HG03439 (cell line): ENCODE measurements around the gene FSTL5.

Source experiments
- ATAC-seq: cut with Tn5 transposase; IDR thresholded peaks from one replicate; pipeline ENCODE4 v1.9.1; 2021; ENCODE audit warnings: mild to moderate bottlenecking, moderate library complexity; ENCODE audit not compliant: unreplicated experiment

Gene FSTL5

DNA sequence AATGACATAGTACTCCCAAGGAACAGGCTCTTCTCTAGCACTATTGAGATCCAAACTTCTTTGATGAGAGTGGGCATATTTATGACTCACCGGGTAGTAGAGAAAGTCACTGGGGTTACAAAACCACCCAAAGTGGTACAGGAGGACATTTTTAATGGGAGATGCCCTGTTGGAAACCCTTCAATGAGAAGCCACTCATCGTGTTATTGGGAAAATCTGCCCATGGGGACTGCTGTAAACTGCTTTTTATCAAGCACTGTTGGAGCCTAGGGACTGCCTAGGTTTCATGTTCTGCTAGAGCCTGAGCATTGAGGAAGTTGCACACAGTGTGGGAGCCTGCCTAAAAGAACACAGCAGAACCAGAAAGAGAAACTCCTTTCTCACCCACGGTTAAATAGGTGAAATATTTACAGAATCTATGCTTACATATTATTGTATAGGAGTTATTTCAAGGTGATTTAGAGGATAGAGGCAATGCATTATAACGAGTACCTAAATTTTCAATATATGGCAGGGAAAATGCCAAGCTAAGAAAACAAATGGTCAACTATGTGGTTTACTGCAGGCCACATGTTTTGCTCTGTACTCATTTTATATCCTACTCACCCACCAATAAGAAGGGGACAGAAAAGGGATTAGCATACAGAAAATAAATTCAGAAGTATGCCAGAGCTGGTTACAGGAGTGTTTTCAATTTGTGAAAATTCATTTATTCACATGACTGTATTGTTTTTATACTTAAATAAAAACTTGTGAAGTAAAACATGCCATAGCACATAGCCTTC, 559.1 kb downstream of the FSTL5 start:
- no peak for ATAC-seq

DNA sequence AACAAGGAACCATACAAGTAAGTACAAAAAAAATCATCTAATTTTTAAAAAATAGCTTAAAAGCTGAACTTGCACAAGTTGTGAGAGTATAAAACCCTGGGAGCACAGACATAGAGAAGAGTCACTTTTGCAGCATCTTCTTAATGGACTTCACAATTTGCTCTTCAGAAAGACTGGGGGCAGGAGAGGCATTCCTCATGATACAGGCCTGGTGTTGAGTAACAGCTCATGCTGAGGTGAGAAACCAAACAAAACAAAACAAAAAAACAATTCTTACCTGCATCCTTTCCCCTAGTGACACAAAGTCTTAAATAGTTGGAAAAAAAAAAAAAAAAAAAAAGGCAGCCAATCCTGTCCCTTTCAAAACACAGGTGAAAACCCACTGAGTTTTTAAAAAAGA, 562.8 kb downstream of the FSTL5 start:
- ATAC-seq: no peak

DNA sequence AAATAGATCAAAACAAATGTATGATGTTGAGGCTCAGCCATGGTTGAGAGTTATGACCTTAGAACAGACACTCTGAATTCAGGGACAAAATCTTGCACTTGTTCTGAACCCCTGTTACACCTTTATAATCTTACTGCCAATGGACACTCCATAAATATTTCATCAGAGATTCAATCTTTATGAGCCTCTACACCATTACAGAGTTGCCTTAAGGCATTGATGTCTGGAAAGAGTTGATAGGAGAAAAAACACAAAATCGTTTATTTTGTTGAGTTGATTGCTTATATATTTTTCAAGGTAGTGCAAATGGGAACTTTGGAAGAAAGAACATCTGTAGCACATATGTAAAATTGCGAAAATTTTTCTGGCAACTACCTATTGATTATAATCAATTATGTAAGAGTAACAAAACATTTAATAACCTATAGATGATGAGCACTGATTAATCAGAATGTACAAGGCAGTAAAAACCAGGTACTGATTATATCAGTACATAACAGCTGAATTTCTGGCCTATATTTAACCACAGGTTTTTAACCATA, 568.5 kb downstream of the FSTL5 start:
- ATAC-seq: no peak

DNA sequence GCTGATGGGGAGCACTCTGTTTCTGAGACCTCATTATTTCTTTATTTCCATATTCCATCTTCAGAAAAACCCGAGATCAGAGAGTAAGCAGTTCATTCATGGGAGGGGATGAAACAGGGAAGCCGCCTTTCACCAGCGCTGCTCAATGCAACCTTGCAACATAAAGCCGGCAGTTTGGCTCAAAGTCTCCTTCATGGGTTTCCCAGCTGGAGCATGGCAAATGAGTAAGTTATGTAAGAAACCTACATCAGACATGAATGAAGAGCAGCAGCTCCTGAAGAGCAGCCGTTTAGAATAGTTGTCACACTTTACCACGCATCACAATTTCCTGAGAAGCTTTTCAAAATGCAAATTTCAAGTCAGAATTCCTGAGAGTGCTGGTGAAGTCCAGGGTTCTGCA, 578.8 kb downstream of the FSTL5 start:
- no peak for ATAC-seq

DNA sequence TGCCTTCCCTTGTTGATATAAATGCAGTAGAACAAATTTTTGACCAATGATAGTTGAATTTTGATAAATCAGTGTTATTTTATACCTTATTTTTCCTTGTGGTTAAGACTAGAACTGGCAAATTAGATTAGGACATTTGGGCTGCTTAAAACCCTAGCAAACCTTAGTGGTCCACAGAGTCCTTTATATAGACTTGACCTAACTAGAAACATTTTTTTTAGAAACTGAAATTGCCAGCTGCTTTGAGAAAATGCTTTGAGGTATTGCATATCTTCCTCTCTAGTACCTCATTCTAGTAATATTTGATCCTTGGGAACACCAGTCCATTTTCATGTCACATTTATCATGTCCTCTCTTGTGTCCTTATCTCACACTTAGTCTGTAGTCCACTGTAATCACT, 580.3 kb downstream of the FSTL5 start:
- ATAC-seq: no peak

DNA sequence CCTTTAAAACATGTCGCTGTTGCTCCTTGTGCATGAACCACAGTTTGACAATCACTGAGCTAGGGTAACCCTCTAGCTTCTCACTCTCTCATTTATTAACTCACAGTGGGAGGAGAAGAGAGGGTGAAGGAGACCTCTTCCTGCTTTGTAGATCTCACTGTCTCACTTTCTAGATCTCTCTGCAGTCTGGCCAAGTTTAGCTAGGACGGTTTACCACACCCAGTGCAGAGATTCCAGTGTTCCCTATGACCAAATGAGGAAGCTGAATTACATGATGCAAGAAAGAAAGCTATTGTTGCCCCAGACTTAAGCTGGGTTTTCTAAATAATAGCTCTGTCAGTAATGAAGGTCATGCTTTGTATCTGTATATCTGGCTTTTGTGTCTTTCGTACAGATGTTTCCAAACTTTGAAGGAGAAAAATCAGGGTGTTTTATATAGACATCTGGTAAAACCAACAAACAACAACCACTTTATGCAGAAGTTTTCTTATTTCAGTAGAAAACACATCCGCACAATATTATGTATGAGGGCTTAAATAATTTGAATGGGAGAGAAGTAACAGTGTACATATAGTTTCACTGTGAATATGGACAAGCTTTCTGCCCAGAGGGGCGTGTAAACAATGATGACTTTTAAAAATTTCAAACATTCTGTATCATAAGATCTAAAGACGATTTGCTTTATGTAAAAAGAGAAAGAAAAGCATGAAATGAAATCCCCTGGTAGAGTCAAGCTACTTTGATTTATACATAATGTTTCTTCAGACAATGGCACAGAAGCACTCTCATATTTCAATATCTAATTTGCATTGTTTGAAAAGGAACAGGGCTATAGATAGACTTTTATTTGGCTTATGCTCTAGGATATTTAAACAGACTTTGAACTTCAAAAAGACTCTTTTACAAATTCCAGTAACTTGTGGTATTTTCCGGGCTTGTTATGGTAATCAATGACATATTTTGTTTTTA, 582.3 kb downstream of the FSTL5 start:
- no peak for ATAC-seq

DNA sequence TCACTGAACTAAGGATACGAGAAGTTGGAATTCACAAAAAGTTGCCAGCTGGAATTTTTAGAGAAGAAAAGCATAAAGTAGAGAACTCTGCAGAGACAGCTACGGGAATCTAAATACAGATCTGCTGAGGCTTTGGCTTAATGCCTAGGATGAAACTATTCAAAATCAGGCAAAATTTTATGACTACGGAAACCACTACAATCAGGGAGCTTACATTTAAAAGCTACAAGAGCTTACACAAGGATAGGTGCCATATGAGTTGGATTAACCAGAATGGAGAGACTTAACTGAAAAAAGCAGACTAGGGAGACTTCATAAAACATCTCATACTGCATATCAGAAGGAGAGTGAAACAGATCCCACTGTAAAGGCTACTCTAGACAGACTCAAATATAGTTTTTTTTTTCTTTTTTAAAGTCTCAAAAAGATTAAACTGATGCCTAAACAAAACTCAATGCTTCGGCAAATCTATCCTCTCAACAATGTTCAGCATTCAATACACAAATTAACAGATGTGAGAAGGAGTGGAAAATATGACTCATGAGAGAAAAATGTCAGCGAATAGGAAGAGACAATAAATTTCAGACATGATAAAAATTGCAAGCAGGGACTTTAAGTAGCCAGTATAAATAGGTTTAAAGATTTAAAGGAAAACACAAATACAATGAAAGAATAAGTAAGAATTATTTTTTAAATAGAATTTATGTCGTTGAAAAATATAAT, 586.1 kb downstream of the FSTL5 start:
- ATAC-seq: no peak

DNA sequence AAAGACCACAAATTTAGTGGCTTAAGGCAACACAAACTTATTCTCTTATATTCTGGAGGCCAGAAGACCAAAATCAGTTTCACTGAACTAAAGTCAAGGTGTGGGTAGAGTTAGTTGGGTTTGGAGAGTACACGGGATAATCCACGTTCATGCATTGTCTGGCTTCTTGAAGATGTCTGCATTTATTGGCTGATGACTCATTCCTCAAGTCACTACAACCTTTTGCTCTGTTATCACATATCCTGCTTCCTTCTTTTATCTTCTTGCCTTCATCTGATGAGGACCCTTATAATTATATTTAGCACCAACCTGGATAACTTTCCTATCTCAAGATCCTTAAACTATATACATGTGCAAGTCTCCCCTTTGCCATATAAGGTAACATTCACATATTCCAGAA, 590.0 kb downstream of the FSTL5 start:
- ATAC-seq: no peak

DNA sequence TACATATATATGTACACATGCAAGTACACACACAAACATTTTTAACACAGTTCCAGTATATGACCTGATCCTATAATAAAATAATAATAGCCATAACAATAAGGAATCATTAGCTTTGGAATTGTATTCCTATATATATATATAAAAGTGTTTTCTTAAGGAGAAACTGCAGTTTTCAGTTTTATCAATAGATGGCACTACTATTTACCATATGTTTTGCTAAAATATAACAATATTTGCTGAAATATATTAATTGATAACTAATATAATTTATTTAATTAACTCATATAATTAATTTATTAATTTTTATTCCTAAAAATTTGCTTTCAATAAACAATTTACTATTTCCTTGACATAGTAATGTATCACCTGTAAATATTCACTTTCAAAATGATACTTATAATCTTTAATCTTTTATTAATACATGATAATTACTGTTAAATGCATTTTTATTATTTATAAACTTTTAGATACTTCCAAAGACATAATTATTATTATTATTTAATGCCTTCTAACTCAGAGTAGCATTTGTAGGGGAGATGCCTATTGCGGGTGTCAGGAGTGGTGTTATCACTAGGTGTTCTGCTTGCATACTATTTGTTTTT, 599.5 kb downstream of the FSTL5 start:
- no peak for ATAC-seq

DNA sequence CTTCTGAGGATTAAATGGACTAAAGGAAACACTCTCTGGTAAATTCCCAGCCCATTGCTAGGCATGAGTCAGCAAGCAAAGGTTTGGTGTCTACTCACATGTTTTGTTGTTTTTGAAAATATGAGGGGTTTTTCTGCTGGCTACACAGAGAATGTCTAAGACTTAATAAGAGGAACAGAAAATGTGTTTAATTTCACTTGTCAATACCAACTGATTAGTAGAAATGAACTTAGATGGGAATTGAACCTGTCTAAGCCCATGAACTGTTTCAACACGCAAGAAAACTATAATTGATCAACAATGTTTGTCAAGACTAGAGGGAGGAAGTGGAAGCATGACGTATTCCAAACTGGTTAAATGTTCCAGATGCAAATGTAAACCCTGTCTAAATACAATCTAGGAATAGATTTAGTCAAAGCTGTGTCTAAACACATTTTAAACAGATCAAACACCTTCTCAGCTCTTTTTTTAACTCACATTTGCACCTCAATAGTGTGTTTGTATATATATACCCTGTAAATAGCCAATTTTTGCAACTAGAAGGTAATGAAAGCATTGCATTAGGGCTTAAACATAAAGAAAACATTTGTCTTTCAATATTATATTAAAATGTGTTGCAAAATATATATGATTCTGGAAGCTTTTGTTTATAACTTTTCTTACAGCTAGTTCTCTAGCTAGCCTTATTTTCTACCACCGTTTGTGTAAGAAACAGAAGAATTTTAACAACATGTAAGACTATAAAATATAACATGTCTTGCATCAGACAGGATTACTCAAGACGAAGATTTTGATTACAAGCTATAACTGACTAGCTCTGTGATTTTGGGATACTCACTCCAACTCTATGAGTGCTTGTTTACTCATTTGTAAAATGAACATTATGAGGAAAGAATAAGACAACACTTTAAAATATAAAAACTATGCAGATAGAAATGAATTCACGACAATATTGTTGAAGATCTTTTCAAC, 607.8 kb downstream of the FSTL5 start:
- peak; percentile 79 for ATAC-seq

DNA sequence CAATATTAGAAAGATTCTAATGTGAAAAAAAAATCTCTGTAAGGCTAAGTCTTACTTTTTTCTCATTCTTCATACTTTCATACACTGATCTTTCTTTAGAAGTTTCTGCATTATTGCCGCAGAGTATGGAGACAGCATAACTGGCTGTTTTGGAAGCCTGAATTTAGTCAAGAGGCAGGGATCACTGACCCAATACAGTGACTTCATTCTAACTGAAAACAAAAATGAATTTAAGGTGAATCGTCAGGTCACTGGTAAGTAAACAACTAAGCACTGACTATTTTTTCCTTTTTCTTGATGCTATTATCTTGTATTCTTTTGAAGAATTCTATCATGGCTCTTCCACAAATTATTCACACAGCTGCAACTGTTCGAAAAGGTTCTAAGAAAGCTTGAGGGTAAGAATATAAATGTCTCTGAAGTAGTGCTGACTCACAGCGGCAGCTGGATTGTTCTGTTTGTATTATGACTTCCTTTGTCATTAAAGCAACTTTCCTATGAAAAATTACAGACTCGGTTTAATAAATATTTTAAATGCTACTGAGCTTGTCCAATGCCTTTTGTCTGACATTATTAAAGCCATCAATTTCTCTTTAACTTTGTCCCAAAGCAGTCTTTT, 609.3 kb downstream of the FSTL5 start:
- ATAC-seq: no peak

DNA sequence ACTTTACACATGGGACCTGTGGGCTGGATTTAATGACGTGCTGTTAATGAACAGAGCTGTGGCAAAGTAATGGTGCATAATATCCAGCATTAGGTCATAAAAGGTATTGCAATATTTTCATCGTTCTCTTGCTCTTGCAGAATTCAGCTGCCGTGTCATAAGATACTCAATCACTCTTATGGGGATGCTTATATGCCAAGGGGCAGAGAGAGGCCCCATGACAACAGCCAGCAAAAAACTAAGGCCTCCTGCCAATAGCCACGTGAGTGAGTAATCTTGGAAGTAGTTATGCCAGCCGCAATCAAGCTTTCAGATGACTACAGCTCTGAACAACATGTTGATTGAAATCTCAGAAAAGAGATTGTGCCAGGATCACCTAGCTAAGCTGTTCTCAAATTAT, 616.9 kb downstream of the FSTL5 start:
- no peak for ATAC-seq

DNA sequence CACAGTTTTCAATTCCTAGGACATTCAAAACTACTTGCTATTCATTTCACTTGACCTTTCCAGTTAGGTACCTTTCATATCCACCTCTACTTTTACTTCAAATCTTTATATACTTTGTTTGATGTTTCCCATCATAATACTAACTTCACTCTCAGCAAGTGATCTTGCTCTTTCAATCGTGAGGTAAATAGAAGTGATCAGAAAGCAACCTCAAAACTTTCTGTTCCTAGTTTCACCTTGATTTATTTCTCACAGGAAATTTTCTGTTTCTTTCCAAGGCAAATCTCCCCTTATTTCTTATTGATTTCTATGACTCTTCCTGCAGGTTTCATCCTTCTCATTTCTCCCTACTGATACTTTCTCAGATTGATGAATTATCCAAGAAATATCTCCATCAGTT, 623.5 kb downstream of the FSTL5 start:
- ATAC-seq: no peak

DNA sequence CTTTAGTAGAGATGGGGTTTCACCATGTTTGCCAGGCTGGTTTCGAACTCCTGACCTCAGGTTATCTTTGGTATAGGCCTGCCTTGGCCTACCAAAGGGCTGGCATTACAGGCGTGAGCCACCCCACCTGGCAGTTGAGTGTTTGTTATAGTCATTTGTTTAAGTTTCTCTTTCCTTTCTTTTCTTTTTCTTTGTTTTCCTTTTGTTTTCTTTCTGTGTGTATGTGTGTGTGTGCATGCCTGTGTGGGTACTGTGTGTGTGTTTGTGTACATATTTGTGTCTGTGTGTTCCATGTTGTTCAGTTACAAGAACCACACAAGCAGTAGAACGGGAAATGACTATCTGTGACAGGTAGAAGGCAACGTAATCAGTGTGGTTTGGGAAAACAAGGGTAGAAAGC, 624.9 kb downstream of the FSTL5 start:
- no peak for ATAC-seq

DNA sequence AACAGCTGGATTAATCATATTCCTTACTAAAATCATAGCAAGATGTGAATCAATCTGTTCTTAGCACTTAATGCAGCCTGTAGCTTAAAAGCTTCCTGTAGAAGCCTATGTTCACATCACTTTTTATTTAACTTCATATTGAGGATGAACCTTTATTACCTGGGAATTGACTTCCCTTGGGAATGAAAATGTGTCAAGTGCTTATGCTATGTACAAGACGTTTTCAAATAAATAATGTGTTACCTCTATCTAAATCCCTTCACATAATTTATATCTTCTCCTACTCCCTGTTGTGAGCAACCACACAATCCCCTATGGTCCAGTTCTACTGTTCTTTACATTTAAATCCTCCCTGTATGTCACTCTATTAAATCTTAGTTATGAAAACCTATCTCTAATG, 633.1 kb downstream of the FSTL5 start:
- ATAC-seq: no peak

DNA sequence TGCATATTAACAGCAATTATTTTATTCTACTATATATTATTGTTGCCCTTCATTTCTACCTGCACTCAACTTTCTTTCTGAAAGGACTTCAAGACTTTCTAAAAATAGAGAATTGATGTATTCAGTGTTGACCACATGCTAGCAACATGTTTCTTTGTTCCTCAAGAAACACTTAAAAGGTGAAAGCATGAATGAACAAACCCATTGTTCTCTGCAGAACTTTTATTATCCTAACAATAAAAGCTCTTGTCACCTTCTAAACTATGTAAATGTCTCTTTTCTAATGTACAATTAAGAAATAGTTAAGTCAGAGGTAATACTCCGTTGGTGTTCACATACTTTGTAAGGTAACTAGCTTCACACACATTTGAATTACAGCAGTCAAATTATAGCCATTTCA, 638.7 kb downstream of the FSTL5 start:
- no peak for ATAC-seq

DNA sequence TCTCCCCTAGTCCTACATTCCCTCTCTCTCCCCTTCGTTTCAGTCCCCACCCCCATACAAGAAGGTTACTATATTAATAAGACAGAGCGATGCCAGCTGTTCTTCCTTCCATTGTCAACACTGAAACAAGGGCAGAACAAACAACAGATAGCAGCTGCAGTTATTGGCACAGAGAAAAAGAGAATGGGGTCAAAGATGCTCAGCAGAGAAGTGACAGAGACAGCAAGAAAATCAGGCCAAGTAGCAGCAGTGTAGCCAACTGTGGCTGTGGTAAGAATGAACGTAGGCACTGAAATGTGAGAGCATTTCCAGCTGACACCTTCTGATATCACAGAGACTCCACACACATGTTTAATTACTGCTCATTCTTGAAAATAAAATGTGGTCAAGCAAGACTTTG, 641.8 kb downstream of the FSTL5 start:
- no peak for ATAC-seq

DNA sequence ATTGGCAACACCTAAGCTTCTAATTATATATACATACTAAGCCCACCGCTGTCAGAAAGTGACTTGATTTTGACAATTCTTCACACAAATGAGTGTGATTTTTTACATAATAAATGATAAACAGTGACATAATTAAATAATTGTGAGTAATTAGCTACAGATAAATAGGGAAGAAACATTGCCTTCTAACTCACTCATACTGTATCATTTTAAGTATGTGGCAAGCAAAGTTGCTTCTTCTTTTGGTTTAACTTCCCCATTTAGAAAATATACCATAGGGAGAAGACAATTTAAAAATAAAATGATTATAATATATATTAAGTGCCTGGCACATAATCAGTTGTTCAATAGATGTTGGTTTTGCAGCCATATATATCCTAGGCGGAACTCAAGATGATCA, 644.2 kb downstream of the FSTL5 start:
- no peak for ATAC-seq

DNA sequence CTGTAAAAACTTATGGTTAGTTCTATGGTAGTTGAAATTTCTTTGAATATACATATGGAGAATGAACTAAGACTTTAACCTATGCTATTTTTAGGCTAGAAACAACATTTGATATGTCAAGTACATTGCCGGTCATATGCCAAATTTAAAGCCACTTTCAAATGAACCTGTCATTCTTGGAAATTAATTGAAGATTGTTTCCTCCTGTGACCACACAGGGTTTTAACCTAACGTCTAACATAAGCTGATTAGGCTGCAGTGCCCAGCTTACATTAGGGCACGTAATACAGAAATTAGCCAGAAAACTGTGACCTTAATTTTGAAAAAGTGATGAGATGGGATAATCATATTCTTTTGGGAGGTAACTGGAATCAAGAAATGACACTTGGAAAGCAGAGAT, 645.9 kb downstream of the FSTL5 start:
- ATAC-seq: no peak
